Measurements from ENCODE around the gene GCGR.

The GCGR gene

GRCh38 chr17:81842378-81842724 lies 38.4 kb downstream of the GCGR start:
- no peak for TF ChIP-seq CTCF (IDR thresholded peaks at IDR 0.05; ENCODE audit: low read depth, low read length)
- no peak for TF ChIP-seq POLR2A (IDR thresholded peaks at IDR 0.05; ENCODE audit: extremely low read depth, insufficient read length)
- no peak for TF ChIP-seq MYC (IDR thresholded peaks at IDR 0.05; ENCODE audit: low read depth, low read length)
- TF ChIP-seq MAX (IDR thresholded peaks at IDR 0.05; ENCODE audit: low read depth, low read length), result no peak
- no peak for DNase-seq (ENCODE audit: low read depth)
- no peak overlapping the region for H3K4me3 ChIP-seq (ENCODE audit: low read depth, low read length)

- peak; percentile 26 for TF ChIP-seq POLR2A (IDR thresholded peaks at IDR 0.05; ENCODE audit: extremely low read depth, insufficient read length)
- TF ChIP-seq MAX (IDR thresholded peaks at IDR 0.05; ENCODE audit: low read depth, low read length), result no peak
- DNase-seq (ENCODE audit: low read depth), result peak; percentile 65
- H3K4me3 ChIP-seq (ENCODE audit: low read depth, low read length), result no peak overlapping the region
These were observed 39.0 kb downstream of the GCGR start for GRCh38 chr17:81842725-81843504.

GRCh38 chr17:81843713-81844326 lies 39.9 kb downstream of the GCGR start:
- no peak for TF ChIP-seq CTCF (IDR thresholded peaks at IDR 0.05; ENCODE audit: low read depth, low read length)
- TF ChIP-seq POLR2A (IDR thresholded peaks at IDR 0.05; ENCODE audit: extremely low read depth, insufficient read length), result no peak
- TF ChIP-seq MYC (IDR thresholded peaks at IDR 0.05; ENCODE audit: low read depth, low read length), result no peak
- TF ChIP-seq MAX (IDR thresholded peaks at IDR 0.05; ENCODE audit: low read depth, low read length), result no peak
- DNase-seq (ENCODE audit: low read depth), result no peak
- H3K4me3 ChIP-seq (ENCODE audit: low read depth, low read length), result no peak overlapping the region

GRCh38 chr17:81844327-81844851 lies 40.4 kb downstream of the GCGR start:
- DNase-seq (ENCODE audit: low read depth), result no peak
- H3K4me3 ChIP-seq (ENCODE audit: low read depth, low read length), result no peak overlapping the region
- TF ChIP-seq POLR2A (IDR thresholded peaks at IDR 0.05; ENCODE audit: extremely low read depth, insufficient read length), result no peak
- TF ChIP-seq CTCF (IDR thresholded peaks at IDR 0.05; ENCODE audit: low read depth, low read length), result no peak

- TF ChIP-seq POLR2A (IDR thresholded peaks at IDR 0.05; ENCODE audit: extremely low read depth, insufficient read length) (no peak), CTCF (IDR thresholded peaks at IDR 0.05; ENCODE audit: low read depth, low read length) (no peak), MYC (IDR thresholded peaks at IDR 0.05; ENCODE audit: low read depth, low read length) (no peak), MAX (IDR thresholded peaks at IDR 0.05; ENCODE audit: low read depth, low read length) (no peak)
- DNase-seq (ENCODE audit: low read depth), result no peak
- no peak overlapping the region for H3K4me3 ChIP-seq (ENCODE audit: low read depth, low read length)
These were observed 40.9 kb downstream of the GCGR start for GRCh38 chr17:81844887-81845286.

GRCh38 chr17:81845361-81845760 lies 41.4 kb downstream of the GCGR start:
- H3K4me3 ChIP-seq (ENCODE audit: low read depth, low read length), result no peak overlapping the region
- DNase-seq (ENCODE audit: low read depth), result no peak
- TF ChIP-seq MYC (IDR thresholded peaks at IDR 0.05; ENCODE audit: low read depth, low read length), result no peak
- no peak for TF ChIP-seq CTCF (IDR thresholded peaks at IDR 0.05; ENCODE audit: low read depth, low read length)
- no peak for TF ChIP-seq POLR2A (IDR thresholded peaks at IDR 0.05; ENCODE audit: extremely low read depth, insufficient read length)
- no peak for TF ChIP-seq MAX (IDR thresholded peaks at IDR 0.05; ENCODE audit: low read depth, low read length)

Data from NB4 (cell line).